BE2C (cell line): ENCODE results near the gene IL33.

Experiments used
- DNase-seq: peaks from one replicate; pipeline ENCODE4 v3.0.0-alpha.2; 2020
- H3K27me3 ChIP-seq: fragments of 250-450 bp; sonication (Bioruptor Pico); 2 replicates; pipeline ENCODE4 v1.5.1; 2020; ENCODE audit warnings: mild to moderate bottlenecking
- H3K36me3 ChIP-seq: fragments of 250-450 bp; sonication (Bioruptor Pico); 2 replicates; pipeline ENCODE4 v1.5.1; 2020; ENCODE audit warnings: mild to moderate bottlenecking
- H3K4me1 ChIP-seq: fragments of 250-450 bp; sonication (Bioruptor Pico); 2 replicates; pipeline ENCODE4 v1.5.1; 2020
- H3K4me3 ChIP-seq: 2 replicates; pipeline ENCODE4 v1.5.1; 2011; ENCODE audit warnings: low read depth, low read length
- H3K9me3 ChIP-seq: fragments of 250-450 bp; sonication (Bioruptor Pico); 2 replicates; pipeline ENCODE4 v1.5.1; 2020
- CTCF ChIP-seq: IDR thresholded peaks from 2 replicates; pipeline ENCODE4 v1.5.1; 2012; ENCODE audit warnings: mild to moderate bottlenecking, low read depth, low read length

IL33 gene

GRCh38 chr9:6219040-6219439 is 3.4 kb downstream of the IL33 start:
- no peak for TF ChIP-seq CTCF
- no peaks in the 10 kb centered on the region for H3K27me3 ChIP-seq
- no peak for DNase-seq
- H3K36me3 ChIP-seq = no peaks in the 10 kb centered on the region
- no peak overlapping the region for H3K4me3 ChIP-seq
- no peaks in the 10 kb centered on the region for H3K9me3 ChIP-seq
- no peaks in the 10 kb centered on the region for H3K4me1 ChIP-seq

- Histone ChIP-seq H3K36me3 (no peaks in the 10 kb centered on the region), H3K27me3 (no peaks in the 10 kb centered on the region), H3K4me1 (no peaks in the 10 kb centered on the region), H3K4me3 (no peak overlapping the region), H3K9me3 (no peaks in the 10 kb centered on the region)
- no peak for TF ChIP-seq CTCF
- no peak for DNase-seq
Measured at GRCh38 chr9:6219981-6220380, 4.4 kb downstream of the IL33 start.

- H3K9me3 ChIP-seq = no peaks in the 10 kb centered on the region
- TF ChIP-seq CTCF = no peak
- no peak overlapping the region for H3K4me3 ChIP-seq
- no peaks in the 10 kb centered on the region for H3K36me3 ChIP-seq
- H3K27me3 ChIP-seq = no peaks in the 10 kb centered on the region
- no peak for DNase-seq
- no peaks in the 10 kb centered on the region for H3K4me1 ChIP-seq
Measured at GRCh38 chr9:6224393-6225154, 9.0 kb downstream of the IL33 start.

GRCh38 chr9:6226696-6227095 is 11.1 kb downstream of the IL33 start:
- Histone ChIP-seq H3K36me3 (no peaks in the 10 kb centered on the region), H3K9me3 (no peaks in the 10 kb centered on the region), H3K4me3 (no peak overlapping the region), H3K4me1 (no peaks in the 10 kb centered on the region), H3K27me3 (no peaks in the 10 kb centered on the region)
- no peak for TF ChIP-seq CTCF
- DNase-seq = no peak

GRCh38 chr9:6229186-6229585 is 13.6 kb downstream of the IL33 start:
- no peak for TF ChIP-seq CTCF
- H3K27me3 ChIP-seq = no peaks in the 10 kb centered on the region
- no peaks in the 10 kb centered on the region for H3K36me3 ChIP-seq
- H3K4me1 ChIP-seq = no peaks in the 10 kb centered on the region
- DNase-seq = no peak
- H3K9me3 ChIP-seq = no peaks in the 10 kb centered on the region
- no peak overlapping the region for H3K4me3 ChIP-seq

- Histone ChIP-seq H3K4me1 (no peaks in the 10 kb centered on the region), H3K9me3 (no peaks in the 10 kb centered on the region), H3K27me3 (no peaks in the 10 kb centered on the region), H3K4me3 (no peak overlapping the region), H3K36me3 (no peaks in the 10 kb centered on the region)
- no peak for TF ChIP-seq CTCF
- no peak for DNase-seq
Measured at GRCh38 chr9:6229619-6230018, 14.0 kb downstream of the IL33 start.
